ACHN (cell line): Measurements from ENCODE around the gene HARS2.
"Not testable (repeated sequence)": the region's sequence is repeated elsewhere in the genome, so short reads cannot be mapped to it uniquely, and the experiment has no call there.

Source experiments
- DNase-seq: peaks from one replicate; pipeline ENCODE4 v3.0.0-alpha.2; 2015
- in situ Hi-C: cut with HindIII; loops from 2 replicates; pipeline ENCODE4 v1.10.0; 2017; ENCODE audit warnings: low sequenced_read_pairs, low pct_ligation_motif_present, low pct_unique_long_range_greater_than_20kb

Gene HARS2, protein sequence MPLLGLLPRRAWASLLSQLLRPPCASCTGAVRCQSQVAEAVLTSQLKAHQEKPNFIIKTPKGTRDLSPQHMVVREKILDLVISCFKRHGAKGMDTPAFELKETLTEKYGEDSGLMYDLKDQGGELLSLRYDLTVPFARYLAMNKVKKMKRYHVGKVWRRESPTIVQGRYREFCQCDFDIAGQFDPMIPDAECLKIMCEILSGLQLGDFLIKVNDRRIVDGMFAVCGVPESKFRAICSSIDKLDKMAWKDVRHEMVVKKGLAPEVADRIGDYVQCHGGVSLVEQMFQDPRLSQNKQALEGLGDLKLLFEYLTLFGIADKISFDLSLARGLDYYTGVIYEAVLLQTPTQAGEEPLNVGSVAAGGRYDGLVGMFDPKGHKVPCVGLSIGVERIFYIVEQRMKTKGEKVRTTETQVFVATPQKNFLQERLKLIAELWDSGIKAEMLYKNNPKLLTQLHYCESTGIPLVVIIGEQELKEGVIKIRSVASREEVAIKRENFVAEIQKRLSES

DNA sequence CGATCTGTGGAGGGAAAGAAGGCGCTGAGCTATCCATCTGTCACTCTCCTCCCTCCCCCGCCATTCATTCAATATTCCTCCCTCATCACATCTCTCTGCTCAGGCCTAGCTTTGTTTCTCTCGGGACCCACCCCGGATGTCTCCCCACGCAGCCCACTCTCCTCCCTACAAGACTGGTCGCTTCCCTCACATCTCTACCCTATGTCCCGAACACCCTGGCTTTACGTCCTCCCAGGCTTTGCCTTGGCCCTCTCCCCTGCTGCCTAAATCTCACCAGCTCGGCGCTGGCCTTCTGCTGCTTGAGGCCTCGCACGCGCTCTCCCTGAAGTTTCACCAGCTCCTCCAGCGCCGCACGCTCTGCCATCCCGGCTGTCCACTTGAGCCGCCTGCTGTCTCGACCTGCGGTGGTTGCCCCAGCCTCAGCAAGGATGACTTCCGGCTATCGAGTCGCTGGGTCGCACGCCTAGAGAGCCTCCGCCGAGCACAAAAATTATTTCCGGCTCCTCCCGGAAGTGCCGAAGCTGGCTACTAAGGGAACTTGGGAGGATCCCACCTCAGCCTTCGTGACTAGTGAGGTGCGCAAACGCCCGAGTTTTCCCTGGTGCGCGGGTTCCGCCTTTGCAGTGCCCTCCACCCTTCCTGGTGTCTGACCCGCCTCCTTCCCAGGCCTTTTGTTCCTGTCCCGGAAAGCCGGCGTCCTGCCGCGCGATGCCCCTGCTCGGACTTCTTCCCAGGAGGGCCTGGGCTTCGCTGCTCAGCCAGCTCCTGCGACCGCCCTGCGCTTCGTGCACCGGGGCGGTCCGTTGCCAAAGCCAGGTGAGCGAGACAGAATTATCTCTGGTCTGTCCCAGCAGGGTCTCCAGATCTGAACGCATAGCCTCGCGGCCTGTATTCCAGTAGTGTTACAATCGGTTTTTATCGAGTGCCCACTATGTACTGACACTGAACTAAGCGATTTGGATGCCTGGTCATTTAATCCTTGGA, at the start of gene HARS2, which contains the start of gene HARS1:
TSS of gene HARS2 (plus strand) at position 515 of the 984 bp plus-strand sequence. CDS start at position 709, 194 bp downstream.
TSS of gene HARS1 (minus strand) at position 430 of the 984 bp plus-strand sequence. CDS start at position 364, 66 bp downstream.
- peak; percentile 95 for DNase-seq
- in situ Hi-C loops: no loop called here

DNA sequence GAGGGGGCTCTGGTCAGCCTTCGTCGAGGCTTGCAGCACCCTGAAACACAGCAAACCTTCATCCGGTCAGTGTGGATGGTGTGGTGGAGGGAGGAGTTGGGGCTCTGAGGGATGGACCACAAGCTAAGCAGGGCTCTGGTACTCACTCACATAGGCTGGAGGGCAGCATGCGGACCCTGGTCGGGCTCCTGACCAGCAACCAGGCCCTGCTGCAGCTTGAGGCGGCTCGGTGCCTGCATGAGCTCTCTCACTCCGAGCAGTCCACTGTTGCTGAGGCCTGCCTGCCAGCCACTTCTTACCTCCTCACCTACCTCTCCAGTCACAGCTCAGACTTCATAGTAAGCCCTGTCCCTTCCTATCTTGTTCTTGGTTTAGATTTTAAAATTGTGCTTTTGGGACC, 49.5 kb upstream of the HARS2 start:
- in situ Hi-C loops: no loop called here
- DNase-seq: no peak

DNA sequence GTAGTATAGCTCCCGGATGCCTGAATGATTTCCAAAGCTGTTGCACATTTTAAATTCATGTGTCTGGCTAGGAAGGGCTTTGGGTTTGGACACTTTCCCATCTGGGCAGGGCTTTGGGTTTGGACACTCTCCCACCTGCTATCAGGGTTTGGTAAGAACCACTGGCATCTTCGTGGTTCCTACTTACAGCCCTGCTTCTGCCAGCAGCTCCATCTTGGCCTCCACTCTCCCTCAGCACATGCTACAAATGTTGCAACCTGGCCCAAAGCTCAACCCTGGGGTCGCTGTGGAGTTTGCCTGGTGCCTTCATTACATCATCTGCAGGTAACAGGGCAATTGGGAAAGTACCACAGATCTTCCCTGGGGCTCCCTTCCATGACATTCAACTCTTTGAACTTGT, 48.5 kb upstream of the HARS2 start:
- DNase-seq: no peak
- in situ Hi-C loops: no loop called here

DNA sequence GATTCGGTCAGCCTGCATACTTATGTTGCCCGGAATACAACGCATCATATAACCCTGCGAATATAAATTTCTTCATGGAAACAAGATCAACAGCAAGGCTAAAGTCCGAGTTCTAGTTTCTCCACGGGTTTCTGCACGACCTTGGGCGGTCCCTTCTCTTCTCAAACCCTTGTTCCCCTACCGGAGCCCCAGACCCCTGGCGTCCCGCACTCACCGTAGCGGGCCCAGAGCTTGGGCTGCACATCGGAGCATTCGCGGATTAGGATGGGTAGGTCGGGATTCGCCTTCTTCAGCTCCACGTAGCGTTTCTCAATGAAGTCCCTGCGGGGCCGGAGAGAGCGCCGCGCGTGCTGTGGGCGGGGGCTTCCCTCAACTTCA, 44.2 kb upstream of the HARS2 start:
- DNase-seq: no peak
- in situ Hi-C loops: no loop called here

DNA sequence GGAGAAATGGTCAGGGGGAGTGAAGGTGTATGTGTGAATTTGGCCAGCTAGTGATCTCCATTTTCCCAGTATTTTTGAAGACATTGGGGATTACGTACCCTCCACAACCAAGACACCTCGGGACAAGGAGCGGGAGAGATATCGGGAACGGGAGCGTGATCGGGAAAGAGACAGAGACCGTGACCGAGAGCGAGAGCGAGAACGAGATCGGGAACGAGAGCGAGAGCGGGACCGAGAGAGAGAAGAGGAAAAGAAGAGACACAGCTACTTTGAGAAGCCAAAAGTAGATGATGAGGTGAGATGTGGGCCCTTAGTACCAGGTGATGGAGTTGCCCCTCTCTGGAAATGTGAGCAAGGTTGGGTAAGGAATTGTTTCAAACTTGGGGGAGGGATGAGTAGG, 32.4 kb upstream of the HARS2 start:
- in situ Hi-C loops: no loop called here
- no peak for DNase-seq

DNA sequence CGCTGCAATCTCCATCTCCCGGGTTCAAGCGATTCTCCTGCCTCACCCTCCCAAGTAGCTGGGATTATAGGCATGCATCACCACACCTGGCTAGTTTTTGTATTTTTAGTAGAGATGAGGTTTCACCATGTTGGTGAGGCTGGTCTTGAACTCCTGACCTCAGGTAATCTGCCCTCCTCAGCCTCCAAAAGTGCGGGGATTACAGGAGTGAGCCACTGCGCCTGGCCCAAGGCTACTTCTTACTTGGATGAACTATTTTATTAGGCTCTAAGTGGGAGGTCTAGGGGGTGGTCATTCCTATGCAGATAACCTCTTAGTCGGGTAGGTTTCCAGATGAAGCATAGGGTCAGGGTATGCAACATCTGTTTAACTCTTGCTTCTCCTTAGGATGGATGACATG, 30.9 kb upstream of the HARS2 start:
- DNase-seq, in situ Hi-C loops: not testable (repeated sequence)

DNA sequence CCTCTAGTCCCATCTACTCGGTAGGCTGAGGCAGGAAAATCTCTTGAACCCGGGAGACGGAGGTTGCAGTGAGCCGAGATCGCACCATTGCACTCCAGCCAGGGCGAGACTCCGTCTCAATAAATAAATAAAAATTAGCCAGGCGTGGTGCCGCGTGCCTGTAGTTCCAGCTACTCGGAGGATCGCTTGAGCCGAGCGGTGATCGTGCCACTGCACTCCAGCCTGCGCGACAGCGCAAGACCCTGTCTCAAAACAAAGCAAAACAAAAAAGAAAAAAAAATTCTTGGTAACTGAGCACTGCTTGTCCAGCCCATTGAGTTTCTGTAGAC, 27.3 kb upstream of the HARS2 start:
- in situ Hi-C loops: no loop called here

DNA sequence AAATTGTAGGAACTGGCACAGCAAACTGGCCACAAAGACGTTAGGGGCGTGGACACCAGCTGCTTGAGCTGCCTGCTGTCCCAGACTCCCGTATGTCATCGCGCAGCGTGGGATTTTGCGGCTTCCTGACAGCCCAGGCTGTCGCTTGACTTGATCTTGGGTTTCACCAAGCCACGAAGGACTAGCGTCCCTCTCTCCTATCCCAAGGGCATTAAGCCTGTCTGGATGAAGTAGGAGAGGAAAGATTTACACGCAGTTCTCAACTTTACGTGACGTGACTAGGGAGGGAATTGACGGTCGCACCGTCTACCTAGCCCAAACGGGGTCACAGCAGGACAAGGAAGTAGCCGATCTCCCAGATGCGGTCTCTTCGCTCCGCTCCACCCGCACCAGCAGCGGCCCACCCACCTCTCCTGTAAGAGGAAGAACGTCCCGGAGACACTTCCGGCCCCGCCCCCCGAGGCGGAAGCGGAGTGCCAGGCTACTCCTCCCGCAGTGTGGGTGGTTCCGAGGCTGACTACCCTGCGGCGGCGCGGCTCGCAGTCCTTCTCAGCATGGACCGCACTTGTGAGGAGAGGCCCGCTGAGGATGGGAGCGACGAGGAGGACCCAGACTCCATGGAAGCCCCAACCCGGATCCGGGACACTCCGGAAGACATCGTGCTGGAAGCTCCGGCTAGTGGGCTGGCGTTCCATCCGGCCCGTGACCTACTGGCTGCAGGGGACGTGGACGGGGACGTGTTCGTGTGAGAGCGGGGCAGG, 26.7 kb upstream of the HARS2 start, which contains the start of gene WDR55:
TSS of gene WDR55 (plus strand) at position 546 of the 761 bp plus-strand sequence. CDS start at position 555, 9 bp downstream.
- in situ Hi-C loops: no loop called here
- peak; percentile 88 for DNase-seq

More for the DNA sequence above, 27.3 kb upstream of the HARS2 start:
- no peak for DNase-seq

DNA sequence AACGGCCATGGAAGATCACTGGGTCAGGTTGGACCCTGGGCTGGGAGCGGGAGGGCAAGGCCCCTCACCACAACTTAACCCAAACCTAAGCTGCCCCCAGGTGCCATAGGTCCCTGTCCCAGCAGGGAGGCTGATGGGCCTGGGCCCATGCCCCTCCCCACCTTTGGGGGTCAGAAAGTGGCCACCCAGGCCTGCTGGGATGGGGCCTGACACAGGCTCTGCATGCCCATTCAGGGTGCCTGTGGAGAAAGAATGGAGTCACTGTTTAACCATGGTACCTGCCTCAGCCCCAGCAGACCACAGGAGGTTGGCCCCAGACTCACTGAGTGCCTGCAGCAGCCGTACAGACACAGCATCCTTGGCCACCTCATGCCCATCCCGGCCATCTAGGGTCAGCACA, 20.2 kb upstream of the HARS2 start:
- DNase-seq, in situ Hi-C loops: not testable (repeated sequence)

DNA sequence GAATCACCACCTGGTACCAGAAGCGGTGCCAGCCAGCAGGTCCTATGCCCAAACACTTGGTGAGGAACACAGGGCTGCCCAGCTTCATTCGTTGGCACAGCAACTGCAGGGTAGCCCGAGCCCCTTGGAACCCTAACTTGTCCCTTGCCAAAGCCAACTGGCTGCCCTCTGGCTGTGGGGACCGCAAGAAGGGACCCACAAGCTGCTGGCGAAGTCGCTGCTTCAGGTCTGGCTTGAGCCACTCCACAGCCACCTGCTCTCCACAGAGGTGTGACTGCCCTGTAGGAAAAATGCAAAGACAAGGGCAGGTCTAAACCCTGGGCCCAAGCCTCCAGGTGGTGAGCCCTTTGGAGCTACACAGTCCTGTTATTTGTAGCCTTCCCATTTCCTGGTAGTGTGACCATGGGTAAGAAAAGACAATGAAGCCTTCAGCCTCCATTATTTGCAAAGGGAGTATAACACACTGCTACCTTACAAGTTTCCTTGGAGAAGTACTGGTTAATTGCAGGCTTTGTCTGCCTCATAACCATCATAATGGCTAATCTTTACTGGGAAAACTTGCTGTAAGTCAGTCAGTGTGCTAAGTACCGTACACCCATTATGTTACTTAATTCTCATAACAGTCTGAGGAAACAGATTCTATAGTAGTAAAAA, 19.7 kb upstream of the HARS2 start:
- no peak for DNase-seq
- in situ Hi-C loops: no loop called here

DNA sequence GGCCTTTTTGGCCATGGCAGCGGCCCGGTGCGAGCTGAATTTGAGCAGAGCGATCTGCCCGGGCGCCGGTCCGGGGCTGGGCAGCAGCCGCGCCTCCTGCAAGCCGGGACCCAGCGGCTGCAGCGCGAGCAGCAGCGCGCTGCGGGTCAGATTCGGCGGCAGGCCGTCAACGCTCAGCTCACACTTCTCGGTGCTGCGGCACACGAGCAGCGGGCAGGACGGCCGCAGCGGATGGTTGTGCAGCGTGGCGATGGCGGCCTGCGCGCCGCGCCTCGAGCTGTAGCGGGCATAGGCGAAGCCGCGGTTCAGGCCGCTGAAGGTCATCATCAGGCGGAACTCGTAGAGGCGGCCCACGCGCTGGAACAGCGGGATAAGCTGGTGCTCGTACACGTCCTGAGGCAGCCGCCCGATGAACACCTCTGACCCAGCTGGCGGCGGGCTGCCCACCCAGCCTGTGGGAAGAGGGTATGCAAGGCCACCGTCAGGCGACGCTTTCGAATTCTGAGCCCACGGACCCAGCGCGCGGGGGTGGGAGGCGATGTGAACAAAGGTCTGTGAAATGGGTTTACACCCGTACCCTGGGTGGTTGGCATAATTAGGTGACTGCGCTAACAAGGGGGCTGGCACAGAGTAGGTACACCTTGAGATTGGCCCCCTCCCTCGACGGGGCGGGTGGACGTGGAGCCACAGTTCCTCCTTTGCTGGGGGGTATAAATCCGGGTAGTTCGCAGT, 18.6 kb upstream of the HARS2 start:
- in situ Hi-C loops: no loop called here
- DNase-seq: peak; percentile 28

DNA sequence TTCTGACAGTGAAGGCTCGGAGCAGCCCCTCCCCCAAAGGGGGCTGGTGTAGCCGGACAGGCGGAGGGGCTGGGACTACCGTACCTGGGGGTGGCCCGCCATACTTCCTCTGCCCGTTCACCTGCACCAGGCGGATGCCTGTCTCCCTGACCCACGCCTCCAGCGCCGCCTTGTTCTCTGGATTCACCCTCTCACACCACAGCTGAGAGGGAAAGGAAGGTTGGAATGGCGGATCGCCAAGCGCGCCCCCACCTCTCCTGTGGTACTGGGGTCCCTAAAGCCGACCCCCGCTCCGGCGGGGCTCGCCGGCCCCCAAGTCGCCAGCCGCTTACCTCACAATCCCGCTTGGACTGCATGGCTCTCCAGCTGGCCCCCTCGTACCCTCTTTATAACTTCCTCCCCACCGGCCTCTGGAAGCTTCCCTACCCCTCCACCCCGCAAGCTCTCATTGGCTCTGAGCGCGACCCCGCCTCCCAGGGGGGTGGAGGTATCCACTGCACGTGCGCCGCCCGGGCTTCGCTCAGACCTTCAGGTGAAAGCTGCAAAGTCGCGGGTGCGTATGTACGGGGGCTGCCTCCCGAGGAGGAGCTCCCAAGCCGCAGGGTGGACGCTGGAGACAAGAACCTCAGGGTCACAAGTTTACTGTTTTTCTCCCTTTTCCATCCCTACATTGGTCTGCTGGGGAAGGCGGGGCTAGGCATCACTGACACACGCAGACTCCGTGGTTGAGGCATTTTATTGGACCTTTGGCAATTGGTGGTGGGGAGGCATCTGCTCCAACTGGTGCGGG, 17.9 kb upstream of the HARS2 start, which contains the start of gene DND1:
TSS of gene DND1 (minus strand) at position 390 of the 790 bp plus-strand sequence. CDS start at position 356, 34 bp downstream.
- in situ Hi-C loops: no loop called here
- no peak for DNase-seq

DNA sequence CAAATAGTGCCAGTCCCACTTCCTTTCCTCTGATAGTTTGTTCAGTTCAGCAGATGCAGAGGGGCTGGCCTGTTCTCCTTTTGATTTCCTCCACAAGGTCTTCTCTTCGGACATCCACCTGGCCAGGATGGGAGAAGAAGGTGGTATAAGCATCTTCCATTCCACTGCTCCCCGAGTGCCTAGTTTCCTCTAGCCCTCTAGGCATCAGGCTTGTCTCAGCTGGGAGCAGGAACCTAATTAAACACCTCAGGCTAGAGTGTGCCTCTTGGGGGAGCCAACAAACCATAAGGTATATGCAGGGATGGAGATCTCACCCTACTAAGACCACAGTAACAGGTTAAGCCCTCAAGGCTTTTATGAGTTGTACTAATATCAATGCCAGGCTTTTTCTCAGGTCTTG, 17.0 kb upstream of the HARS2 start:
- DNase-seq: no peak
- in situ Hi-C loops: no loop called here

DNA sequence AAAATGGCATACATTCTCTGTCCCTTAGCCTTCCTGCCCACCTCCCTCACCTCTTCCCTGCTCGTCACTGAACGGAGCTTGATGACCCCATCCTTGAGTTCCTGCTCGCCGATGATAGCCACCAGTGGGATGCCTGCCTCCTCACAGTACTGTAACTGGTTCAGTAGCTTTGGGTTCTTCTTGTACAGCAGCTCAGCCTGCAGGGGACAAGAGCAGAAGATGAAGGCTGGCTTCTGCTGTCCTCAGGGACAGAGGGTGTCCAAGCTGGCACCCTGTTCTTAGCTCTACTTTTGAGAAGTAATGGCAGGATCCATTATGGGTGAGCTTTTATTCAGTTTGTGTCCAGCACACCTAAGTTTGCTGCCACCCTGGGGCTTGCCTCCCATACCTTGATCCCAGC, 16.6 kb upstream of the HARS2 start:
- DNase-seq: no peak
- in situ Hi-C loops: no loop called here

DNA sequence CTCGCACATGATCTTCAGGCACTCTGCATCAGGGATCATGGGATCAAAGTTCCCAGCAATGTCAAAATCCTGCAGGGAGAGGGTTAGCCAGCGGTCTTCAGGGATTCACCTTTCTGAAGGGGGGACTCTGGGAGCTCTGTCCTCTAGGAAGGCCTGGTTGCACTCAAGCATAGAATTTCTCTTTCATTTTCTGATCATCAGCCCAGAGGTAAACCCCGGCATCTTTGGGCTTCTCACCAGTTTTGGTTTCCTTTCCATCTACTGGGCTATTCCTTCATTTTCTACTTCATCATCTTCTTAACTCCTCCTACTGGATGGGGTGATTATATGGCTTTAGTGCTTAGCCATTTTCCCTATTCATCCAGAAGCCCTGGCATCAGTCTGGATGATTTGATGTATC, 13.3 kb upstream of the HARS2 start:
- DNase-seq: no peak
- in situ Hi-C loops: no loop called here

DNA sequence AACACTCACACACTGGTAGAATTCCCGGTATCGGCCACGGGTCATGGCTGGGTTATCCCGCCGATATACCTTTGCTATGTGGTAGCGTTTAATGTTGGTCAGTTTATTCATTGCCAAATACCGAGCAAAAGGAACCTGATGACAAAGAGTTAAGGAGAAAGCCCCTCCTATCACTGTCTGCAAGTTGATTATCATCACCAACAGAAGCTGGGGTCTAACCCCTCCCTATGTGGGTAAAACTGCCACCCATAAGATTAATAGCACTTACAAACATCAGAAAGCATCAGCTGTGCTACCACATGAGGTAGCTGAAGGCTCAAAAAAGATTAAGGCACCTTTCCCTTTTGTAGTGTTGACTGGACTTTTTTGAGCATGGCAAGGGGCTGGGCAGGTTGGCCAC, 12.3 kb upstream of the HARS2 start:
- no peak for DNase-seq
- in situ Hi-C loops: no loop called here
